ENCODE measurements around the gene INO80B.

DNA sequence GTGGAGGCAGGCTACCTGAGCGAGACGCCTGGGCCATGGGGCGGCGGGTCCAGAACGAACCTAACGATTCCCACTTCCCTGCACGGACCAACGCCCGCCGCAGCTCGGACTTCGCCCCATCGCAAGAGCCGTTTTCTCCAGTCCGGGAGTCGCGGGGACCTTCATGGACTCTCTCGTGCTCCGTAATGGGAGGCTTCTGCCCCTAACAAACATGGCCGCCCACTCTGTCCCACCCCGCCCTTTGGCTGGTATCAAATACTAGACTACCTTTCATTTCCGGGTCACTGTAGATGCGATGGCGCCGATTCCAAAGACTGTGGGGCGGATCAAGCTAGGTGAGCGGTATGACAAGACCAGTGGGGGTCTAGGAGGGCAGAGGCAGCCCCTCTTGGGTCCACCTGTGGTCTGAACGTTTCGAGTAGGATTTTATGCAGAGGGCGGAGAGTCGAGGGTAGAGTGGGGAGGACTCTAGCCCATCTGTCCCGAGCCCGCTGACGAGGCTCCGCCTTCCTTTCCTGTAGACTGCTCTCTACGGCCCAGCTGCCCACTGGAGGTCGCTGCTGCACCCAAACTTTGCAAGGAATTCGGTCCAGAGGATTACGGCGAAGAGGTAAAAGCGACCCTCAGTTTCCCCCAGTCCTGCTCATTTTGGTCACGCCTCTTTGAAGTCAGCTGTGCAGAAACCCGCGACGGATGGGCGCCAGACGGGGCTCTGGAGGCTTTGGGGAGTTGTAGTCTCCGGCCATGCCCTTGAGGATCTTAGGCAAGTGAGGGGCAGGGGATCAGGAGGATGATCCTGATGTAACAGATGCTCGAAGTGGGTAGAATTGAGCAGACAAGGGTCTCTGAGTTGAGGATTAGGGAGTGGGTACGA is 28.2 kb downstream of the INO80B start, which contains the start of the genes CCDC142 and TTC31:
- no peak; the same call in none of the 2 replicates for TF ChIP-seq POLR2AphosphoS5 (IDR thresholded peaks at IDR 0.05; ENCODE audit: low read depth, low read length)
- peak; percentile 64; the same call in 1 of the 2 replicates for TF ChIP-seq TAF1 (IDR thresholded peaks at IDR 0.05; ENCODE audit: borderline replicate concordance, low read depth, low read length)

All from GM12892 (cell line).